ENCODE data around the gene ARMCX5.

ARMCX5 gene

GRCh38 chrX:102651242-102652011 lies 52.1 kb downstream of the ARMCX5 start, which contains the start of gene GPRASP1:
GPRASP1 (plus strand) TSS chrX:102651483; CDS start chrX:102653914, 2,431 bp downstream.
- ChIA-PET POLR2A (ENCODE audit: low non-redundant PET) (no interaction called here), CTCF (no interaction called here)
- no peak within 1 kb of the TSS for H3K27ac ChIP-seq
- TF ChIP-seq, protein P1, sequence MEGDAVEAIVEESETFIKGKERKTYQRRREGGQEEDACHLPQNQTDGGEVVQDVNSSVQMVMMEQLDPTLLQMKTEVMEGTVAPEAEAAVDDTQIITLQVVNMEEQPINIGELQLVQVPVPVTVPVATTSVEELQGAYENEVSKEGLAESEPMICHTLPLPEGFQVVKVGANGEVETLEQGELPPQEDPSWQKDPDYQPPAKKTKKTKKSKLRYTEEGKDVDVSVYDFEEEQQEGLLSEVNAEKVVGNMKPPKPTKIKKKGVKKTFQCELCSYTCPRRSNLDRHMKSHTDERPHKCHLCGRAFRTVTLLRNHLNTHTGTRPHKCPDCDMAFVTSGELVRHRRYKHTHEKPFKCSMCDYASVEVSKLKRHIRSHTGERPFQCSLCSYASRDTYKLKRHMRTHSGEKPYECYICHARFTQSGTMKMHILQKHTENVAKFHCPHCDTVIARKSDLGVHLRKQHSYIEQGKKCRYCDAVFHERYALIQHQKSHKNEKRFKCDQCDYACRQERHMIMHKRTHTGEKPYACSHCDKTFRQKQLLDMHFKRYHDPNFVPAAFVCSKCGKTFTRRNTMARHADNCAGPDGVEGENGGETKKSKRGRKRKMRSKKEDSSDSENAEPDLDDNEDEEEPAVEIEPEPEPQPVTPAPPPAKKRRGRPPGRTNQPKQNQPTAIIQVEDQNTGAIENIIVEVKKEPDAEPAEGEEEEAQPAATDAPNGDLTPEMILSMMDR (conservative IDR thresholded peaks at IDR 0.05; ENCODE audit: low read depth): no peak
- peak; percentile 3 for DNase-seq (ENCODE audit: low spot score)

- TF ChIP-seq, protein P1 (conservative IDR thresholded peaks at IDR 0.05; ENCODE audit: low read depth): no peak
- no peak overlapping the region for H3K27ac ChIP-seq
- CTCF ChIA-PET: no interaction called here
- POLR2A ChIA-PET (ENCODE audit: low non-redundant PET): no interaction called here
- DNase-seq (ENCODE audit: low spot score): no peak
Observed at GRCh38 chrX:102652031-102652688, 52.8 kb downstream of the ARMCX5 start.
